Memory B cell (primary cell): ENCODE results near the gene LRRC3C.
A peak's percentile ranks its signal among the peaks of the same experiment; 100 is the strongest.

Experiments used
- ATAC-seq: fragments of 150-1000 bp; cut with Tn5 transposase; 2 replicates; pipeline ENCODE4 v1.10.0; 2021; ENCODE audit warnings: low read depth, mild to moderate bottlenecking, moderate library complexity
- DNase-seq, 2 donors: peaks; one replicate each; pipeline ENCODE4 v3.0.0; 2022; ENCODE audit warnings: low spot score in 2 of 2
- H3K27ac Mint-ChIP-seq: one replicate; pipeline ENCODE4 v1.8.0; 2022; ENCODE audit warnings: mild to moderate bottlenecking, moderate library complexity, mixed read lengths
- H3K27me3 Mint-ChIP-seq: one replicate; pipeline ENCODE4 v1.8.0; 2022; ENCODE audit warnings: mixed read lengths
- H3K36me3 Mint-ChIP-seq: one replicate; pipeline ENCODE4 v1.8.0; 2022; ENCODE audit warnings: mild to moderate bottlenecking, mixed read lengths
- H3K4me1 Mint-ChIP-seq: one replicate; pipeline ENCODE4 v1.8.0; 2022; ENCODE audit warnings: mixed read lengths
- H3K4me3 Mint-ChIP-seq: one replicate; pipeline ENCODE4 v1.8.0; 2022; ENCODE audit warnings: mild to moderate bottlenecking, moderate library complexity, mixed read lengths
- H3K9me3 Mint-ChIP-seq: one replicate; pipeline ENCODE4 v1.8.0; 2022; ENCODE audit warnings: mixed read lengths

Gene LRRC3C

GRCh38 chr17:39916918-39917317, 10.6 kb upstream of the LRRC3C start:
- DNase-seq (no peak), ATAC-seq (no peak)
- Mint-ChIP-seq H3K4me3 (no peak overlapping the region), H3K4me1 (peaks cover 35% of the 10 kb centered on the region), H3K27ac (peak overlapping the region; percentile 36), H3K9me3 (no peaks in the 10 kb centered on the region), H3K36me3 (peaks cover 40% of the 10 kb centered on the region), H3K27me3 (no peaks in the 10 kb centered on the region)

- peaks cover 37% of the 10 kb centered on the region for H3K36me3 Mint-ChIP-seq
Observed at GRCh38 chr17:39919087-39919683, 8.3 kb upstream of the LRRC3C start.

DNA sequence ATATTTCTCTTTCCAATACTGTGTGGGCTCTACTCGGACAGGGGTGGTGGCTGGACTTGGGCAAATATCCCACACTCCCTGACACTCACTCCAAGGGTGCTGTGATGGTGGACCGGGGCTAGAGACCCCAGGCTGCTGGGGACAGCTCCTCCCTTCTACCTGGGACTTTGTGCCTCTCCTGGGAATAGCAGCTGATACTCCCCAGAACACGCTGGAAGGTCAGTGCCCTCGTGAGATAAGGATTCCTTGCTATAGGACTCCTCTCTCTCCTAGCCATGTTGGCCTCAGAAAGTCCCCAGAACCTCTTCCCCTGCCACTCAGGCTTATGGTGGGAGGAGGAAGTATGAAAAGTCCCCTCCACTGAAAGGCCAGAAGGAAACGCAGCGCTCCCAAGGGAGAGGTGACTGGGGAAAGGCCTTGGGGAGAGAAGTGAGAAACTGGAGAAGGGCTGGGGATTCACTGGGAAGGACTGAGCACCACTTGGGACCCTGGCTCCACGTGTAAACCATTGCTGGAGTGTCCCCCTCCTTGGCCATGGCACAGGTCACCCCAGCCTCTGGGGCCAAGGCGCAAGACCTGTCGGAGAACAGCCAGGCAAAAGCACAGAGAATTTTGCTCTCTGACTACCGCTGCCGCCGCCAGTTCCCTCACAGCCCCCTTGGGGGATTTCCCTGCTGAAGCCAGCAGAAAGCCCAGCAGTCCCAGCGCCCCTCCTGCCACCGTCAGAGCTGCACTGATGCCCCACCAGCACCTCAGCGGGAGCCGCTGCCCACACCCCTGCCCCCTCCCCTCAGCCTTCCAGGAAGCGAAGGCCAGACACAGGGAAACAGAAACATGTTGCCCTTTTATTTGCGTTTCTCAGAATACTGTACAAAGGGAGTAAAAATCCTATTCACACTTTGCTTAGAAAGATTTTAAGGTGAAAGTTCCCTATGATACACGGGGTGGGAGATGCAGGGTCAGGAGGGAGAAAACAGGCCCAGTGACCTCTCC, 7.0 kb upstream of the LRRC3C start:
- Mint-ChIP-seq H3K9me3 (no peaks in the 10 kb centered on the region), H3K27me3 (no peaks in the 10 kb centered on the region), H3K27ac (peak overlapping the region; percentile 91), H3K4me1 (peaks cover 58% of the 10 kb centered on the region), H3K36me3 (peaks cover 41% of the 10 kb centered on the region), H3K4me3 (peak overlapping the region; percentile 52)
- no peak for DNase-seq
- peak; percentile 74 for ATAC-seq

More at GRCh38 chr17:39919087-39919683, 8.3 kb upstream of the LRRC3C start:
- no peak for DNase-seq
- peak overlapping the region; percentile 55 for H3K27ac Mint-ChIP-seq
- no peak overlapping the region for H3K4me3 Mint-ChIP-seq
- H3K4me1 Mint-ChIP-seq = peaks cover 49% of the 10 kb centered on the region
- no peaks in the 10 kb centered on the region for H3K9me3 Mint-ChIP-seq
- no peaks in the 10 kb centered on the region for H3K27me3 Mint-ChIP-seq
- no peak for ATAC-seq

DNA sequence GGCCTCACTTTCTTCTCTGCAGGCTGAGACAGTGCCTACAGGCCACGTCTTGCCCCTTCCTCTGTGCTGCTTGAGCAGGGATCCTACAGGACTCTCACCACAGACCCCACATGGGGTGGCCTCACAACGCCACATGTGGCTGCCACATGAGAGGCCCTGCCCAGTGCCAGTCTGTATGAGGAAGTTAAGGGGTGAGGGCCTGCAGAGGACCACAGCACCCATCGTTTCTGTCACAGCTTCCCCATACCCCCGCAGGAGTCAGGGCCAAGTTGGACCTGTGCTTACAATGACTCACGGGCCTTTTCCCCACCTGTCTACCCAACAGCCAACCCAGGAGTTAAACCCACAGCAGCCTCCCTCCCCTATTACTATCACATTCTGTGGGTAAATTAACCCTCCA, 6.2 kb upstream of the LRRC3C start:
- H3K36me3 Mint-ChIP-seq = peaks cover 39% of the 10 kb centered on the region
- H3K9me3 Mint-ChIP-seq = no peaks in the 10 kb centered on the region
- peaks cover 62% of the 10 kb centered on the region for H3K4me1 Mint-ChIP-seq
- peak overlapping the region; percentile 32 for H3K4me3 Mint-ChIP-seq
- DNase-seq = no peak
- no peaks in the 10 kb centered on the region for H3K27me3 Mint-ChIP-seq
- peak; percentile 56 for ATAC-seq
- peak overlapping the region; percentile 91 for H3K27ac Mint-ChIP-seq

DNA sequence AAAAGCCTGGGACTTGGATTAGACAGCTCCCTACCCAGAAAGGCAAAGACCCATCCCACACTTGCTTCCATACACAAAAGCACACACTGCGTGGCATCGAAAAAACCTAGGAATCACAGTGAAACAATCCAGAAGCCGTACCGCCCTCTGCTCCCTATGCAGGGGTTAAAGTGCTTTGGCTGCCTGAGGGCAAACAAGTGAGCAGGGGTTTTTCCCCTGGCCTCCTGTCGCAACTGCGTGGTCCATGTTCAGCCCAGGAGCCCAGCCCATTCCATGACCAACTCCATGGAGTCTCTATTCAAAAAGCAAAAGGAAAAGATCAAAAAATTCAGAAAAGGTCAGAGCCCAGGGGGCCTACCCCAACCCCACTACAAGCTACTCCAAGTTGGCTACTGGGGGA, 5.5 kb upstream of the LRRC3C start:
- no peak for DNase-seq
- peaks cover 56% of the 10 kb centered on the region for H3K4me1 Mint-ChIP-seq
- no peak overlapping the region for H3K4me3 Mint-ChIP-seq
- H3K27me3 Mint-ChIP-seq = no peaks in the 10 kb centered on the region
- H3K27ac Mint-ChIP-seq = peak overlapping the region; percentile 91
- H3K36me3 Mint-ChIP-seq = peaks cover 37% of the 10 kb centered on the region
- H3K9me3 Mint-ChIP-seq = no peaks in the 10 kb centered on the region
- ATAC-seq = no peak

GRCh38 chr17:39923230-39923629, 4.3 kb upstream of the LRRC3C start:
- peaks cover 31% of the 10 kb centered on the region for H3K36me3 Mint-ChIP-seq
- ATAC-seq (no peak), DNase-seq (no peak)
- H3K27me3 Mint-ChIP-seq = no peaks in the 10 kb centered on the region
- peak overlapping the region; percentile 47 for H3K27ac Mint-ChIP-seq
- H3K4me3 Mint-ChIP-seq = no peak overlapping the region
- peaks cover 55% of the 10 kb centered on the region for H3K4me1 Mint-ChIP-seq
- no peaks in the 10 kb centered on the region for H3K9me3 Mint-ChIP-seq

DNA sequence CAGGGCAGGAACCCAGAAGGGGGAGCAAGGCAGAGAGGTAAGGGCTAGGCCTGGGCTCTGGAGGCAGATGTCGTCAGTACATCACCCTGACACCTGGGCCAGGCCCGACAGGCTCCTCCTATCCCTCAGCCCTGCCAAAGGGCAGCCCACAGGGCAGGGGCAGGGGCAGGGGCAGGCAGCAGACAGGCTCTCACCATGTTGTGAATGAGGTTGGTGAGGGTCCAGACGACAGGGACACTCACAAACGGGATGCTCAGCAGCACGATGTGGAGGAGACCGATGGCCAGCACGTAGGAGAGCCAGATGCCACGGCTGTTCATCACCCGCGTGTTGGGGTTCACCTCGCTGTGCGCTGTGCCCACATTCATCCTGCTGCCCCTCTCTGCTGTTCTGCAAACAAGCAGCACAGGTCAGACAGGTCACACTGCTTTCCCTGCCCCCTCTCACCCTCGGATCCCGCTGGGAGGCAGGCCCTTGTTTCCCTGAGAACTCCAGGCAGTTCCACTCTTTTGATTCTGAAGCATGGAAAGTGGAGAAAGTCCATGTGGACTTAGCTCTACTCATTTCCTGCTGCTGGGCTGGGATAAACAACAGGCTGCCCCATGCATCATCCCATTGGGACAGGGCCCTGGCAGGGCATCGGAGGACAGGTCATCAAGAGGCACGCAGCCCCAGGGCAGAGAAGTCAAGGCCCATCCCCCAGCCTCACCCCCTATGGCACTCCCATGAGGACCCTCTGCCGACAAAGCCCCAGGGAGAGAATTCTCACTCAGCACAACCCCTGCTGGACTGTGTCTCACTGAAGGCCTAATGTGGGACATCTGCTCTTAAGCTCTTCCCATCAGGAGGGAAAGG, 3.5 kb upstream of the LRRC3C start:
- Mint-ChIP-seq H3K9me3 (no peaks in the 10 kb centered on the region), H3K36me3 (peaks cover 26% of the 10 kb centered on the region)
- no peak for DNase-seq

GRCh38 chr17:39924691-39925055, 2.9 kb upstream of the LRRC3C start:
- Mint-ChIP-seq H3K4me3 (peak overlapping the region; percentile 92), H3K27me3 (no peaks in the 10 kb centered on the region), H3K4me1 (peaks cover 56% of the 10 kb centered on the region), H3K27ac (peak overlapping the region; percentile 73), H3K9me3 (no peaks in the 10 kb centered on the region), H3K36me3 (peaks cover 23% of the 10 kb centered on the region)
- ATAC-seq = no peak
- DNase-seq = no peak

More for the DNA sequence above, 3.5 kb upstream of the LRRC3C start:
- ATAC-seq = no peak
- Mint-ChIP-seq H3K4me1 (peaks cover 54% of the 10 kb centered on the region), H3K27me3 (no peaks in the 10 kb centered on the region), H3K4me3 (peak overlapping the region; percentile 92), H3K27ac (peak overlapping the region; percentile 73)

DNA sequence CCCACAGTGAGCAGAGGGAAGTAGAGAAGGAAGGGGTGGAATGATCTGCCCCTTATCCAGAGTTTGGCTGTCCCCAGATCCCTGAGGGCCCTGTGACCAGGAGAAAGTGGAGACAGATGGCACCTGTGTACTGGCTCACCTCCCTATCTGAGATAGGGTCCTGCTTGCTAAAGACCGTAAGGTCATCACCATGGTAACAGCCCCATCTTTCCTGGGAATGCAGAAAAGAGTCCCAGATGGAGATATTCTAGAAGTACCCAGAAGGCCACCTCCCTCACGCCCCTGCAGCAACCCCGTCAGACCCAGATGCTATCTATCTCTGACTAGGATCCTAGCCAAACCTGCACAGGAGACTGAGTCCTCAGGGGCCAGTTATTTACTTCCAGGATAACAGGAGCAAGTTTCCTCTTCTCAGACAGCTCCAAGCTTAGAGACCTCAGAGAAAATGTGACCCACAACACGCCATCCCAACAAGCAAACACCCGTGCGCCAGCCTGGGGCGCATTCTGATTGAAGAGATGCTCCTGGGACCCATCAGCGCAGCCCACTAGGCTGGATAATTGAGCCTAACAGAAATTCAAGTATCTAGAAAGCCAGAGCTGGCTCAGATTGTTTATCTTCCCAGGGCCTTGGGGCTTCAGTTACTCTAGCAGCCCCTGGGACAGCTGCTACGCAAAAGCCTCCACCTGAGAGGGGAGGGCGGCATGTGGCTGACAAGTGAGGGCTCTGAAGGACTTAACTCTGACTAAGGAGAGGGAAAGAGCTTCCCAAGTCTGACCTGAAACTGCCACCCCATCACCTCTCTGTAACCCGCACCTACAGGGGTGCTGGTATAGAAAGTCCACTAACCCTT, 2.0 kb upstream of the LRRC3C start:
- peaks cover 51% of the 10 kb centered on the region for H3K4me1 Mint-ChIP-seq
- H3K9me3 Mint-ChIP-seq = no peaks in the 10 kb centered on the region
- H3K4me3 Mint-ChIP-seq = peak overlapping the region; percentile 92
- no peaks in the 10 kb centered on the region for H3K27me3 Mint-ChIP-seq
- ATAC-seq (no peak), DNase-seq (no peak)
- H3K36me3 Mint-ChIP-seq = peaks cover 20% of the 10 kb centered on the region
- H3K27ac Mint-ChIP-seq = peak overlapping the region; percentile 89

DNA sequence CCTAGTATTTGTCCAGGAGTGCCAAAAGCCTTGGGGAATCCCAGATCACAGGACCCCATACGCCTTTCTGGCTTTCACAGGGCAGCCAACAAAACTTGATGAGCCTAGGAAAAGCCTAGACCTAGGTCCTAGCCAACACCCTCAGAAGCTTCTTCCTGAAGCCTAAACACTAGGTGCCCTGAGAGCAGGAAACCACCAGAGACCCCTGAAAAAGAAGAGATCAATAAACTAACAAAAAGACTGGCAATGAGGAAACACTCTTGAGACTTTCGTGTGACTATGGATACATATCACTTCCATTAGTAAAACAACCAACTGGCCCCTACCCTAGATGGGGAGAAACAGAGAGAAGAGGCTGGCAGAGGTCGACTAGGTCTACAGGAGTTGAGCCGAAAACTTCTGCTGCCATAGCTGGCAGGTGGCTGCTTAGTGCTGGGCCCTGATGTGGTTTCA, 1.4 kb upstream of the LRRC3C start:
- H3K36me3 Mint-ChIP-seq = peaks cover 20% of the 10 kb centered on the region
- peak overlapping the region; percentile 89 for H3K27ac Mint-ChIP-seq
- no peaks in the 10 kb centered on the region for H3K27me3 Mint-ChIP-seq
- H3K4me3 Mint-ChIP-seq = peak overlapping the region; percentile 92
- peaks cover 45% of the 10 kb centered on the region for H3K4me1 Mint-ChIP-seq
- H3K9me3 Mint-ChIP-seq = no peaks in the 10 kb centered on the region
- no peak for DNase-seq
- no peak for ATAC-seq

GRCh38 chr17:39926588-39927100, 888 bp upstream of the LRRC3C start:
- peak in 1 of 2 donors; percentile 34 for DNase-seq
- peak; percentile 36 for ATAC-seq
- Mint-ChIP-seq H3K9me3 (no peaks in the 10 kb centered on the region), H3K4me1 (peaks cover 40% of the 10 kb centered on the region), H3K36me3 (peaks cover 15% of the 10 kb centered on the region), H3K4me3 (peak overlapping the region; percentile 92), H3K27me3 (no peaks in the 10 kb centered on the region), H3K27ac (peak overlapping the region; percentile 89)

- DNase-seq = no peak
- H3K36me3 Mint-ChIP-seq = peaks cover 8% of the 10 kb centered on the region
- no peaks in the 10 kb centered on the region for H3K9me3 Mint-ChIP-seq
- H3K27me3 Mint-ChIP-seq = no peaks in the 10 kb centered on the region
- no peak for ATAC-seq
- peak overlapping the region; percentile 89 for H3K27ac Mint-ChIP-seq
- H3K4me3 Mint-ChIP-seq = peak overlapping the region; percentile 92
- peaks cover 27% of the 10 kb centered on the region for H3K4me1 Mint-ChIP-seq
Observed at GRCh38 chr17:39927929-39928857, 661 bp downstream of the LRRC3C start.
